Measurements from ENCODE around the gene JARID2. TPM values are rescaled to one million over a fixed set of nuclear protein-coding genes. Genes with fewer than 3 reads are reported as not detected.

Gene JARID2
- polyA plus RNA-seq, 1 donor (not counting 4 experiments of a cell fraction or from before 2014, with no cell fraction given), result 11.0 TPM

GRCh38 chr6:15372932-15373331 lies 127.1 kb downstream of the JARID2 start:
- Histone ChIP-seq H3K79me2 (ENCODE audit: control insufficient read depth, insufficient read depth, low read length) (peaks cover 96% of the 10 kb centered on the region), H4K20me1 (ENCODE audit: control insufficient read depth, extremely low read depth, insufficient read depth, low read length) (peaks cover 3% of the 10 kb centered on the region), H3K9me1 (ENCODE audit: control insufficient read depth, extremely low read depth, insufficient read depth, low read length) (peaks cover 8% of the 10 kb centered on the region), H2AFZ (ENCODE audit: control insufficient read depth, low read length) (no peak overlapping the region), H3K4me1 (ENCODE audit: control insufficient read depth, extremely low read depth, insufficient read depth, low read length) (peaks cover 38% of the 10 kb centered on the region), H3K27me3 (ENCODE audit: control insufficient read depth, extremely low read depth, insufficient read depth, low read length) (no peaks in the 10 kb centered on the region), H3K9me3 (ENCODE audit: control insufficient read depth, low read depth, low read length) (no peaks in the 10 kb centered on the region), H3K4me2 (ENCODE audit: control insufficient read depth, extremely low read depth, insufficient read depth, low read depth, low read length) (no peak overlapping the region), H3K9ac (ENCODE audit: control insufficient read depth, extremely low read depth, insufficient read depth, low read length) (no peak overlapping the region), H3K4me3 (ENCODE audit: control insufficient read depth in 2 of 3, extremely low read depth in 1 of 3, insufficient read depth in 2 of 3, low read depth in 1 of 3, low read length in 3 of 3) (no peak overlapping the region), H3K36me3 (ENCODE audit: control insufficient read depth in 2 of 2, extremely low read depth in 1 of 2, insufficient read depth in 2 of 2, low read length in 2 of 2) (no peaks in the 10 kb centered on the region), H3K27ac (ENCODE audit: control insufficient read depth, insufficient read depth, low read length) (no peak overlapping the region)
- FAIRE-seq (no peak), DNase-seq (ENCODE audit: low read depth, low spot score) (no peak)
- dilution Hi-C loops (cut with MboI; ENCODE audit: extremely low pct_ligation_motif_present, low sequenced_read_pairs), result no loop called here
- no peak for TF ChIP-seq EZH2 (IDR thresholded peaks at IDR 0.05; ENCODE audit: low read length)
- TF ChIP-seq CTCF (optimal IDR thresholded peaks at IDR 0.05 in 1 of 3, IDR thresholded peaks at IDR 0.05 in 1 of 3, conservative IDR thresholded peaks at IDR 0.05 in 1 of 3; ENCODE audit: extremely low read depth in 1 of 3, insufficient read depth in 2 of 3, low read length in 3 of 3), result no peak

GRCh38 chr6:15374119-15374518 lies 128.2 kb downstream of the JARID2 start:
- Histone ChIP-seq H3K9me1 (ENCODE audit: control insufficient read depth, extremely low read depth, insufficient read depth, low read length) (peaks cover 8% of the 10 kb centered on the region), H3K27ac (ENCODE audit: control insufficient read depth, insufficient read depth, low read length) (no peak overlapping the region), H4K20me1 (ENCODE audit: control insufficient read depth, extremely low read depth, insufficient read depth, low read length) (peaks cover 3% of the 10 kb centered on the region), H3K4me3 (ENCODE audit: control insufficient read depth in 2 of 3, extremely low read depth in 1 of 3, insufficient read depth in 2 of 3, low read depth in 1 of 3, low read length in 3 of 3) (no peak overlapping the region), H3K36me3 (ENCODE audit: control insufficient read depth in 2 of 2, extremely low read depth in 1 of 2, insufficient read depth in 2 of 2, low read length in 2 of 2) (no peaks in the 10 kb centered on the region), H3K9me3 (ENCODE audit: control insufficient read depth, low read depth, low read length) (no peaks in the 10 kb centered on the region), H3K79me2 (ENCODE audit: control insufficient read depth, insufficient read depth, low read length) (peaks cover 93% of the 10 kb centered on the region), H2AFZ (ENCODE audit: control insufficient read depth, low read length) (no peak overlapping the region), H3K9ac (ENCODE audit: control insufficient read depth, extremely low read depth, insufficient read depth, low read length) (no peak overlapping the region), H3K4me1 (ENCODE audit: control insufficient read depth, extremely low read depth, insufficient read depth, low read length) (peaks cover 38% of the 10 kb centered on the region), H3K4me2 (ENCODE audit: control insufficient read depth, extremely low read depth, insufficient read depth, low read depth, low read length) (peak overlapping the region; percentile 61), H3K27me3 (ENCODE audit: control insufficient read depth, extremely low read depth, insufficient read depth, low read length) (no peaks in the 10 kb centered on the region)
- dilution Hi-C loops (cut with MboI; ENCODE audit: extremely low pct_ligation_motif_present, low sequenced_read_pairs), result no loop called here
- TF ChIP-seq EZH2 (IDR thresholded peaks at IDR 0.05; ENCODE audit: low read length), result no peak
- no peak for TF ChIP-seq CTCF (optimal IDR thresholded peaks at IDR 0.05 in 1 of 3, IDR thresholded peaks at IDR 0.05 in 1 of 3, conservative IDR thresholded peaks at IDR 0.05 in 1 of 3; ENCODE audit: extremely low read depth in 1 of 3, insufficient read depth in 2 of 3, low read length in 3 of 3)
- DNase-seq (ENCODE audit: low read depth, low spot score), result no peak
- FAIRE-seq, result peak; percentile 81

Measured in keratinocyte (primary cell).